Measurements from ENCODE around the gene MUC4.

- TF ChIP-seq, protein P1, sequence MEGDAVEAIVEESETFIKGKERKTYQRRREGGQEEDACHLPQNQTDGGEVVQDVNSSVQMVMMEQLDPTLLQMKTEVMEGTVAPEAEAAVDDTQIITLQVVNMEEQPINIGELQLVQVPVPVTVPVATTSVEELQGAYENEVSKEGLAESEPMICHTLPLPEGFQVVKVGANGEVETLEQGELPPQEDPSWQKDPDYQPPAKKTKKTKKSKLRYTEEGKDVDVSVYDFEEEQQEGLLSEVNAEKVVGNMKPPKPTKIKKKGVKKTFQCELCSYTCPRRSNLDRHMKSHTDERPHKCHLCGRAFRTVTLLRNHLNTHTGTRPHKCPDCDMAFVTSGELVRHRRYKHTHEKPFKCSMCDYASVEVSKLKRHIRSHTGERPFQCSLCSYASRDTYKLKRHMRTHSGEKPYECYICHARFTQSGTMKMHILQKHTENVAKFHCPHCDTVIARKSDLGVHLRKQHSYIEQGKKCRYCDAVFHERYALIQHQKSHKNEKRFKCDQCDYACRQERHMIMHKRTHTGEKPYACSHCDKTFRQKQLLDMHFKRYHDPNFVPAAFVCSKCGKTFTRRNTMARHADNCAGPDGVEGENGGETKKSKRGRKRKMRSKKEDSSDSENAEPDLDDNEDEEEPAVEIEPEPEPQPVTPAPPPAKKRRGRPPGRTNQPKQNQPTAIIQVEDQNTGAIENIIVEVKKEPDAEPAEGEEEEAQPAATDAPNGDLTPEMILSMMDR (IDR thresholded peaks at IDR 0.05), result no peak
- no peak for TF ChIP-seq POLR2A (IDR thresholded peaks at IDR 0.05)
Measured at GRCh38 chr3:195770081-195770840, 41.5 kb downstream of the MUC4 start.
